Trophoblast cell (in vitro differentiated cells and primary cell): ENCODE results near the gene RBBP6.
A peak's percentile ranks its signal among the peaks of the same experiment; 100 is the strongest.

Experiments used
- DNase-seq, 2 donors: peaks; one replicate each; pipeline ENCODE4 v3.0.0-alpha.2; 2016
- H2AFZ ChIP-seq: 2 replicates; pipeline ENCODE4 v1.6.1; 2013; ENCODE audit warnings: low read length, moderate library complexity, mild to moderate bottlenecking; ENCODE audit not compliant: insufficient read depth, poor library complexity
- H2AK5ac ChIP-seq: 2 replicates; pipeline ENCODE4 v1.6.1; 2013; ENCODE audit warnings: mild to moderate bottlenecking, low read length
- H2BK120ac ChIP-seq: 2 replicates; pipeline ENCODE4 v1.6.1; 2013; ENCODE audit warnings: low read length, mild to moderate bottlenecking, moderate library complexity; ENCODE audit not compliant: insufficient read depth, poor library complexity
- H2BK12ac ChIP-seq: 2 replicates; pipeline ENCODE4 v1.6.1; 2013; ENCODE audit warnings: mild to moderate bottlenecking, low read length, moderate library complexity
- H2BK5ac ChIP-seq: 2 replicates; pipeline ENCODE4 v1.6.1; 2013; ENCODE audit warnings: low read length, low read depth, moderate library complexity, mild to moderate bottlenecking; ENCODE audit not compliant: poor library complexity
- H3K14ac ChIP-seq: 2 replicates; pipeline ENCODE4 v1.6.1; 2013; ENCODE audit warnings: mild to moderate bottlenecking, low read length
- H3K18ac ChIP-seq: 2 replicates; pipeline ENCODE4 v1.6.1; 2013; ENCODE audit warnings: mild to moderate bottlenecking, low read length
- H3K23ac ChIP-seq: 2 replicates; pipeline ENCODE4 v1.6.1; 2013; ENCODE audit warnings: low read length
- H3K27ac ChIP-seq: 2 replicates; pipeline ENCODE4 v1.5.1; 2013; ENCODE audit warnings: low read depth, mild to moderate bottlenecking, inconsistent platforms, low read length, moderate library complexity
- H3K27me3 ChIP-seq: 2 replicates; pipeline ENCODE4 v1.6.1; 2013; ENCODE audit warnings: inconsistent platforms, mild to moderate bottlenecking, low read length, moderate library complexity; ENCODE audit not compliant: insufficient read depth
- H3K36me3 ChIP-seq, 2 experiments: 1 replicate in 1 of 2; 2 replicates in 1 of 2; pipeline ENCODE4 v1.6.1; 2013; ENCODE audit warnings: low read length in 2 of 2, mild to moderate bottlenecking in 2 of 2, moderate library complexity in 1 of 2; ENCODE audit not compliant: insufficient read depth in 2 of 2, control insufficient read depth in 1 of 2
- H3K4ac ChIP-seq: 2 replicates; pipeline ENCODE4 v1.6.1; 2013; ENCODE audit warnings: low read depth, mild to moderate bottlenecking, low read length, moderate library complexity
- H3K4me1 ChIP-seq, 2 experiments: 1 replicate in 1 of 2; 2 replicates in 1 of 2; pipeline ENCODE4 v1.6.1; 2013; ENCODE audit warnings: low read length in 2 of 2, mild to moderate bottlenecking in 2 of 2, moderate library complexity in 1 of 2; ENCODE audit not compliant: insufficient read depth in 2 of 2, control insufficient read depth in 1 of 2
- H3K4me2 ChIP-seq: 2 replicates; pipeline ENCODE4 v1.6.1; 2013; ENCODE audit warnings: inconsistent platforms, mild to moderate bottlenecking, low read length, moderate library complexity
- H3K4me3 ChIP-seq: 2 replicates; pipeline ENCODE4 v1.5.1; 2013; ENCODE audit warnings: mild to moderate bottlenecking, low read depth, low read length, inconsistent platforms
- H3K79me1 ChIP-seq: one replicate; pipeline ENCODE4 v1.6.1; 2013; ENCODE audit warnings: low read length
- H3K79me2 ChIP-seq: 2 replicates; pipeline ENCODE4 v1.6.1; 2013; ENCODE audit warnings: low read length, mild to moderate bottlenecking; ENCODE audit not compliant: control insufficient read depth, insufficient read depth, poor library complexity
- H3K9ac ChIP-seq: 2 replicates; pipeline ENCODE4 v1.6.1; 2013; ENCODE audit warnings: mild to moderate bottlenecking, low read length
- H3K9me3 ChIP-seq: 2 replicates; pipeline ENCODE4 v1.6.1; 2013; ENCODE audit warnings: low read depth, mild to moderate bottlenecking, control low read depth, inconsistent platforms, low read length; ENCODE audit not compliant: insufficient read depth
- H4K12ac ChIP-seq: 2 replicates; pipeline ENCODE4 v1.6.1; 2013; ENCODE audit warnings: low read depth, mild to moderate bottlenecking, low read length, moderate library complexity
- H4K8ac ChIP-seq: 2 replicates; pipeline ENCODE4 v1.6.1; 2013; ENCODE audit warnings: low read depth, mild to moderate bottlenecking, low read length, moderate library complexity
- H4K91ac ChIP-seq: one replicate; pipeline ENCODE4 v1.6.1; 2013; ENCODE audit warnings: low read depth, mild to moderate bottlenecking, low read length, moderate library complexity
- WGBS: extraction: QIAGEN DNeasy Blood & Tissue Kit; methylation state at CpG from one replicate; pipeline ENCODE4 v1.1.7; 2013; ENCODE audit warnings: missing lambda C conversion rate; ENCODE audit not compliant: insufficient read length, insufficient coverage; ENCODE audit errors: extremely low coverage; 5-methylcytosine and 5-hydroxymethylcytosine counted together

Gene RBBP6

GRCh38 chr16:24523569-24523968 is 15.8 kb upstream of the RBBP6 start:
- H3K4me2 ChIP-seq, result peak overlapping the region; percentile 21
- no peaks in the 10 kb centered on the region for H3K36me3 ChIP-seq
- DNase-seq, result peak; percentile 56 to 58
- H3K27me3 ChIP-seq, result no peaks in the 10 kb centered on the region
- H2AK5ac ChIP-seq, result no peak overlapping the region
- peaks cover 24% of the 10 kb centered on the region for H3K79me1 ChIP-seq
- H3K14ac ChIP-seq, result no peak overlapping the region
- peak overlapping the region; percentile 87 for H3K27ac ChIP-seq
- no peak overlapping the region for H4K8ac ChIP-seq
- H3K18ac ChIP-seq, result no peak overlapping the region
- H2BK12ac ChIP-seq, result peak overlapping the region; percentile 74
- no peak overlapping the region for H3K9ac ChIP-seq
- H3K23ac ChIP-seq, result no peak overlapping the region
- H3K4me3 ChIP-seq, result no peak overlapping the region
- peaks cover 20 to 21% of the 10 kb centered on the region in 2 experiments for H3K4me1 ChIP-seq
- peak overlapping the region; percentile 54 for H2BK5ac ChIP-seq
- no CpG with 5 or more reads among the region's 8 CpGs for WGBS
- no peaks in the 10 kb centered on the region for H3K9me3 ChIP-seq
- no peak overlapping the region for H2AFZ ChIP-seq
- no peak overlapping the region for H3K4ac ChIP-seq
- H3K79me2 ChIP-seq, result peaks cover 2% of the 10 kb centered on the region
- H4K12ac ChIP-seq, result no peak overlapping the region
- peak overlapping the region; percentile 72 for H4K91ac ChIP-seq
- H2BK120ac ChIP-seq, result peak overlapping the region; percentile 73

DNA sequence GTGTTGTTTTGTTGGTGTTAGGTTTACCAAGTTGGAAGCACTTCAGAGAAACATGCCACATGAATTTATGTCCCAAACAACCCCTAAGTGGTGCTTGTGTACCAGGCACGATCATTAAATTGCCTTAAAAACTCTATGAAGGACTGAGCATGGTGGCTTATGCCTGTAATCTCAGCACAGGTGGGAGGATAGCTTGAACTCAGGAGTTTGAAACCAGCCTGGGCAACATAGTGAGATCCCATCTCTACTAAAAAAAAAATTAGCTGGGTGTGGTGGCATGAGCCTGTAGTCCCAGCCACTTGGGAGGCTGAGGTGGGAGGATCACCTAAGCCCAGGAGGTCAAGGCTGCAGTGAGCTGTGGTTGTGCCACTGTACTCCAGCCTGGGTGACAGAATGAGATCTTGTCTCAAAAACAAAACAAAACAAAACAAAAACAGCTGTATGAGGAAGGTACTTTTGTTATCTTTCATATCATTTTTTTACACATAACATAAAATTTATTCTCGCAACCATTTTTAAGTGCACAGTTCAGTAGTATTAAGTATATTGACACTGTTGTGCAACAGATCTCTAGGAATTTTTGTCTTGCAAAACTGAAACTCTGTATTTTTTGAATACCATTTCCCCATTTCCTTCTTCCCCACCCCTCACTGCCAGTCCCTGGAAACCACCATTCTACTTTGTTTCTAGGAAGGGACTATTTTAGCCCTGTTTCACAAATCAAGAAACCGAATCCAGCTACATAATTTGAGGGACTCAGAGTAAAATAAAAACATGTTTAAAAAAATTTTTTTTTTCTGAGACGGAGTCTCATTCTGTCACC is 14.3 kb upstream of the RBBP6 start:
- Histone ChIP-seq H3K14ac (no peak overlapping the region), H3K18ac (no peak overlapping the region), H4K91ac (peak overlapping the region; percentile 30), H3K79me1 (peaks cover 24% of the 10 kb centered on the region), H3K79me2 (peaks cover 2% of the 10 kb centered on the region), H3K4me2 (no peak overlapping the region), H3K9ac (no peak overlapping the region), H3K23ac (no peak overlapping the region), H3K27me3 (no peaks in the 10 kb centered on the region), H3K4ac (no peak overlapping the region), H3K4me3 (no peak overlapping the region), H3K36me3 (no peaks in the 10 kb centered on the region), H2AK5ac (no peak overlapping the region), H4K12ac (no peak overlapping the region), H2AFZ (no peak overlapping the region), H3K9me3 (no peaks in the 10 kb centered on the region), H2BK120ac (peak overlapping the region; percentile 56), H3K4me1 (peaks cover 20 to 21% of the 10 kb centered on the region in 2 experiments), H2BK5ac (no peak overlapping the region), H4K8ac (no peak overlapping the region), H2BK12ac (no peak overlapping the region), H3K27ac (peak overlapping the region; percentile 87)
- peak; percentile 43 to 91 for DNase-seq
- no CpG with 5 or more reads among the region's 4 CpGs for WGBS

DNA sequence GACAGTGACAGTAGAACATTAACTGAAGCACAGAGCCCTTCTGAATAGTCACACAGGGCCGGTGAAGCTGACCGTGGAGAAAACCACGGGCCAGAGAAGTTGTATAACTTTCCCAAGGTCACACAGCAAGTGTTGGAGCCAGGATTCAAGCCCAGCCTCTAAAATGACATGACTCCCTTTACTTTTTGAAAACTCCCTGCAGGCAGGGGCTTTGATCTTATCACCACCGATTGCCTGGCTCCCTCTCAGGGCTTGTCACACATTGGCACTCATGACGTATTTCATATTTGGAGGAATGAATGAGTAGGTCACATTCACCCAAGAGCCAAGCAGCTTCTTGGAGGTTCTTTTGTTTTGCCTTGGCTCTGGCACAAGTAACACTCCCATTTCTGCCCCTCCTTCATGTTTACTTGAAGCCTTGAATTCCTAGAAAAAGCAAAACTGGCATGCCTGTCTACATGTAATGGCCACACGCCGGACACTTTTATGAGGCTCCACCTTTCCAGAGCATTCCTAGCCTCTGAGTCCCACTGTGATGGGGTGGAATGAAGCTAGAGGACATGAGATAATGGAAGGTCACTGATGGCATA is 13.3 kb upstream of the RBBP6 start:
- H3K23ac ChIP-seq, result no peak overlapping the region
- H3K4me1 ChIP-seq, result peaks cover 18 to 21% of the 10 kb centered on the region in 2 experiments
- no peak overlapping the region for H3K4ac ChIP-seq
- no CpG with 5 or more reads among the region's 7 CpGs for WGBS
- peaks cover 2% of the 10 kb centered on the region for H3K79me2 ChIP-seq
- H2BK120ac ChIP-seq, result peak overlapping the region; percentile 97
- no peak overlapping the region for H3K4me3 ChIP-seq
- no peaks in the 10 kb centered on the region for H3K9me3 ChIP-seq
- peaks cover 22% of the 10 kb centered on the region for H3K79me1 ChIP-seq
- H2BK5ac ChIP-seq, result peak overlapping the region; percentile 77
- no peaks in the 10 kb centered on the region for H3K27me3 ChIP-seq
- H3K14ac ChIP-seq, result peak overlapping the region; percentile 82
- H3K18ac ChIP-seq, result no peak overlapping the region
- H4K12ac ChIP-seq, result no peak overlapping the region
- H3K4me2 ChIP-seq, result peak overlapping the region; percentile 5
- H2BK12ac ChIP-seq, result peak overlapping the region; percentile 35
- H2AK5ac ChIP-seq, result peak overlapping the region; percentile 18
- H3K36me3 ChIP-seq, result no peaks in the 10 kb centered on the region
- peak overlapping the region; percentile 89 for H4K91ac ChIP-seq
- no peak overlapping the region for H3K9ac ChIP-seq
- H2AFZ ChIP-seq, result no peak overlapping the region
- peak overlapping the region; percentile 85 for H3K27ac ChIP-seq
- peak overlapping the region; percentile 74 for H4K8ac ChIP-seq
- DNase-seq, result peak; percentile 91 to 95

- Histone ChIP-seq H3K23ac (no peak overlapping the region), H3K14ac (peak overlapping the region; percentile 90), H3K4ac (no peak overlapping the region), H4K91ac (peak overlapping the region; percentile 92), H2AK5ac (peak overlapping the region; percentile 96), H3K79me1 (peaks cover 22% of the 10 kb centered on the region), H3K27ac (peak overlapping the region; percentile 85), H3K18ac (peak overlapping the region; percentile 92), H4K12ac (no peak overlapping the region), H2AFZ (peak overlapping the region; percentile 33), H2BK5ac (peak overlapping the region; percentile 88), H3K27me3 (no peaks in the 10 kb centered on the region), H2BK120ac (peak overlapping the region; percentile 96), H3K9ac (no peak overlapping the region), H3K9me3 (no peaks in the 10 kb centered on the region), H3K4me1 (peaks cover 17 to 21% of the 10 kb centered on the region in 2 experiments), H2BK12ac (peak overlapping the region; percentile 96), H3K36me3 (no peaks in the 10 kb centered on the region), H3K79me2 (peaks cover 2% of the 10 kb centered on the region), H4K8ac (peak overlapping the region; percentile 39), H3K4me3 (no peak overlapping the region), H3K4me2 (no peak overlapping the region)
- DNase-seq, result no peak
- WGBS, result no CpG with 5 or more reads among the region's 9 CpGs
Measured at GRCh38 chr16:24526701-24527495, 12.5 kb upstream of the RBBP6 start.
